GM20000 (cell line): ENCODE measurements around the gene POLDIP3.
A peak's percentile ranks its signal among the peaks of the same experiment; 100 is the strongest.

Experiments used
- DNase-seq: peaks from one replicate; pipeline ENCODE4 v3.0.0; 2012; ENCODE audit warnings: low spot score
- CTCF ChIP-seq: IDR thresholded peaks from 2 replicates; pipeline ENCODE4 v1.5.1; 2012; ENCODE audit warnings: mild to moderate bottlenecking, control low read depth; ENCODE audit errors: extremely low read depth, missing control alignments

The POLDIP3 gene

GRCh38 chr22:42645341-42645937, 30.8 kb upstream of the POLDIP3 start:
- DNase-seq: no peak
- no peak for TF ChIP-seq CTCF

- no peak for DNase-seq
- TF ChIP-seq CTCF: no peak
These were observed 30.0 kb upstream of the POLDIP3 start for GRCh38 chr22:42644422-42645340.

GRCh38 chr22:42643634-42644421, 29.1 kb upstream of the POLDIP3 start:
- DNase-seq: no peak
- no peak for TF ChIP-seq CTCF

GRCh38 chr22:42642806-42643633, 28.3 kb upstream of the POLDIP3 start:
- peak; percentile 44 for DNase-seq
- no peak for TF ChIP-seq CTCF

- DNase-seq: no peak
- no peak for TF ChIP-seq CTCF
These were observed 27.2 kb upstream of the POLDIP3 start for GRCh38 chr22:42641801-42642413.

- no peak for DNase-seq
- TF ChIP-seq CTCF: no peak
These were observed 25.0 kb upstream of the POLDIP3 start for GRCh38 chr22:42639541-42640241.
